Activated T-cell treated with anti-CD3 and anti-CD28 coated beads, Interleukin-2, amount 50 U/mL, for 4 hours (primary cell): Measurements from ENCODE around the gene ASB9. TPM values are rescaled to one million over a fixed set of nuclear protein-coding genes. Genes with fewer than 3 reads are reported as not detected.

Experiments
- total RNA-seq, 3 donors: library from RNA; stranded (reverse); gene quantifications; one replicate each; pipeline ENCODE4 v1.2.1, GENCODE V29; 2021

The ASB9 gene
- total RNA-seq, 3 donors from 2014 or later, result 0.27 TPM; not detected in 2

Other genes with a start within 250 kb of the ASB9 start
- gene ASB11, start 45.6 kb upstream of the ASB9 start, total RNA-seq, result not detected
- gene PIGA, start 65.4 kb upstream of the ASB9 start, total RNA-seq, result 10 to 100 TPM; 17.0 to 22.8 (median 17.5) TPM
- gene VEGFD, start 114.3 kb upstream of the ASB9 start, total RNA-seq, result not detected
- 1 to 10 TPM in 2 of 3 donors, under 1 TPM in 1; 0.73 to 1.0 (median 1.0) TPM for gene PIR, start 223.2 kb upstream of the ASB9 start, total RNA-seq
- not detected for gene BMX, start 230.7 kb upstream of the ASB9 start, total RNA-seq